Ovary (tissue), 9 donors: ENCODE measurements around the gene NAB1. TPM values are rescaled to one million over a fixed set of nuclear protein-coding genes. Genes with fewer than 3 reads are reported as not detected.
"Not testable (repeated sequence)": the region's sequence is repeated elsewhere in the genome, so short reads cannot be mapped to it uniquely, and the experiment has no call there.

ENCODE experiments used
- DNase-seq, 5 donors: peaks; one replicate each; pipeline ENCODE4 v3.0.0-alpha.2; 2019 to 2020
- H3K27ac ChIP-seq, 2 donors: fragments of 200-600 bp; one replicate each; pipeline versions ENCODE4 v1.5.1 to v1.8.0; 2019 to 2022
- H3K27me3 ChIP-seq: fragments of 200-600 bp; one replicate; pipeline ENCODE4 v1.8.0; 2022
- H3K36me3 ChIP-seq: fragments of 200-600 bp; sonication (generic); one replicate; pipeline ENCODE4 v1.5.1; 2019
- H3K4me1 ChIP-seq: one replicate; pipeline ENCODE4 v1.8.1; 2013; ENCODE audit warnings: mild to moderate bottlenecking, moderate library complexity; ENCODE audit not compliant: insufficient read depth
- H3K4me3 ChIP-seq: fragments of 200-600 bp; sonication (generic); one replicate; pipeline ENCODE4 v1.5.1; 2017
- H3K9me3 ChIP-seq, 2 donors: fragments of 200-600 bp in 1 of 2; sonication (generic) in 1 of 2; one replicate each; pipeline versions ENCODE4 v1.5.1 to v1.8.1; 2013 to 2019; ENCODE audit warnings: mild to moderate bottlenecking in 1 of 2, moderate library complexity in 1 of 2
- EP300 ChIP-seq: sonication (generic); formaldehyde crosslinking; IDR thresholded peaks from one replicate; pipeline ENCODE4 v1.6.1; 2017; ENCODE audit warnings: antibody characterized with exemption
- POLR2A ChIP-seq: fragments of 450-650 bp; IDR thresholded peaks from one replicate; pipeline ENCODE4 v1.6.1; 2017; ENCODE audit warnings: antibody characterized with exemption, mild to moderate bottlenecking, moderate library complexity
- WGBS, 3 donors: extraction: QIAGEN DNeasy Blood & Tissue Kit in 1 of 3; methylation state at CpG; one replicate each; pipeline versions ENCODE4 v1.1.5 to v1.1.7; 2013 to 2017; 5-methylcytosine and 5-hydroxymethylcytosine counted together
- intact Hi-C, 4 donors: fragments of 100-400 bp; cut with DNase I; formaldehyde crosslinking; loops; one replicate each; pipeline versions ENCODE4 v1.11.0 to v1.15.1; 2022 to 2023
- polyA plus RNA-seq, 2 donors: library from polyadenylated mRNA; stranded (reverse); fragments of 200-250 nt in 1 of 2; fragments of 350-450 nt in 1 of 2; fragmentation: Illumina TruSeq in 1 of 2; extraction: RNeasy Lipid Tissue Mini Kit (QIAGEN cat#74804) in 1 of 2; gene quantifications; one replicate each; pipeline ENCODE4 v1.2.3, GENCODE V29; 2013 to 2014
- total RNA-seq, 7 donors: library from RNA; depleted of rRNA in 2 of 7; stranded (reverse); fragments of >200 nt in 2 of 7; fragmentation: NEBNext Ultra II Directional in 3 of 7; extraction: Animal tissue kit (Norgen Biotek cat#: 25700) in 3 of 7; gene quantifications; one replicate each; pipeline versions ENCODE4 v1.1.0 to v1.2.4, GENCODE V29; 2016 to 2023
- TF ChIP-seq, protein P1 (sequence below), 3 donors: fragments of 450-650 bp in 2 of 3; fragments of 200-600 bp in 1 of 3; IDR thresholded peaks; one replicate each; pipeline versions ENCODE4 v1.5.1 to v1.8.0; 2016 to 2022; ENCODE audit warnings: antibody characterized with exemption in 3 of 3, mild to moderate bottlenecking in 1 of 3
- donor health status: DM: no; HTN: no; CAD: no; lungs with moderate emphysema.
- donor health status: DM: no; HTN: no; CAD: no.
- donor health status: Bipolar disorder and iron deficiency.
- donor health status: DM: yes; HTN: yes; CAD: no.
- donor health status: DM: no; HTN: no; CAD: no.
- donor health status: DM: yes; HTN: yes; CAD: no.

Gene NAB1
- total and polyA plus RNA-seq, 9 donors = 17.5 to 53.7 (median 39.8) TPM

DNA sequence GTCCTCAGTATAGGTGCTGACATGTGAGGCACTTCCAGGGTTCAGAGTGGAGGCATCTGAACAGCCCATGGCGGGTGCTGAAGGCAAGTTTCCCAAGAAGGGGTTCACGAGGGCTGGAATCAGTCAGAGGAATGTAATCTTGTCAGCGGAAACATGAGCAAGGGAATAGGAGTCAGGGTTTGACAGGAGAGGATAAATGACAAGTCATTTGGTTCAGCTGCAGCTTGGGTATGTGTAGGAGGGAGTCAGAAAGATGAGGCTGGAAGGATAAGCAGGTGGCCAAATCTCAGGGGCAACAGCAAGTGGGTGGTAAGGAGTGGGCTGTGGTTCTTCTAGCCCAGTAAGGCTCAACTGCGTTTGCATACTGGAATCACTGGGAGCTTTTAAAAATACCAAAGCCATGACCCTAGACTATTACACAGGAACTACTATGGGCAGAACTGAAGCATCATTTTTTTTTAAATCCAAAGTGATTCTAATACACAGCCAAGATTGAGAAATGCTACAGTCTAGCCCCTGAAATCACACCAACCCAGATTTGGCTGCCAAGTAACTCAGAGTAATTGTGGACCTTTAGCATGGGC, 41.8 kb upstream of the NAB1 start:
- DNase-seq = no peak

DNA sequence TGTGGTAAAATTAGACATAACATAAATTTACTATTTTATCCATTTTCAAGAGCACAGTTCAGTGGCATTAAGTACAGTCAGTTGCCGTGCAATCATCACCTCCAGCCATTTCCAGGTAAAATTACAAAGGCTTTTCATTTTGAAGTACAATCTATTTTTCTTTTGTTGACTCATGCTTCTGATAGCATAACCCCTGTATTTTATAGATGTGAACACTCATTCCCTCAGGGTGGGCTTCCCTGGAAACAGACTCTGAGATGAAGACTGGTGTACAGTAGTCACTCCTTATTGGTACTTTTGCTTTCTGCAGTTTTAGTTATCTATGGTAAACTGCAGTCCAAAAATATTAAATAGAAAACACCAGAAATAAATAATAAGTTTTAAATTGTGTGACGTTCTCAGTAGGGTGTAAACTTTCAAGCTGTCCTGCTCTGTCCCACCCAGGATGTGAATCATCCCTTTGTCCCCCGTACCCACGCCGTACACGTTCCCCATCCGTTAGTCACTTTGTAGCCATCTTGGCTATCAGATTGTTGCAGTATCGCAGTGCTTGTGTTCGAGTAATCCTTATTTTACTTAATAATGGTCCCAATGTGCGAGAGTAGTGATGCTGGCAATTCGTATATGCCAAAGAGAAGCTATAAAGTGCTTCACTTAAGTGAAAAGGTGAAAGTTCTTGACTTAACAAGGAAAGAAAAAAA, 41.1 kb upstream of the NAB1 start:
- DNase-seq = no peak
- H3K27ac ChIP-seq = no peak overlapping the region
- TF ChIP-seq EP300 (no peak), POLR2A (no peak)
- TF ChIP-seq, protein P1, sequence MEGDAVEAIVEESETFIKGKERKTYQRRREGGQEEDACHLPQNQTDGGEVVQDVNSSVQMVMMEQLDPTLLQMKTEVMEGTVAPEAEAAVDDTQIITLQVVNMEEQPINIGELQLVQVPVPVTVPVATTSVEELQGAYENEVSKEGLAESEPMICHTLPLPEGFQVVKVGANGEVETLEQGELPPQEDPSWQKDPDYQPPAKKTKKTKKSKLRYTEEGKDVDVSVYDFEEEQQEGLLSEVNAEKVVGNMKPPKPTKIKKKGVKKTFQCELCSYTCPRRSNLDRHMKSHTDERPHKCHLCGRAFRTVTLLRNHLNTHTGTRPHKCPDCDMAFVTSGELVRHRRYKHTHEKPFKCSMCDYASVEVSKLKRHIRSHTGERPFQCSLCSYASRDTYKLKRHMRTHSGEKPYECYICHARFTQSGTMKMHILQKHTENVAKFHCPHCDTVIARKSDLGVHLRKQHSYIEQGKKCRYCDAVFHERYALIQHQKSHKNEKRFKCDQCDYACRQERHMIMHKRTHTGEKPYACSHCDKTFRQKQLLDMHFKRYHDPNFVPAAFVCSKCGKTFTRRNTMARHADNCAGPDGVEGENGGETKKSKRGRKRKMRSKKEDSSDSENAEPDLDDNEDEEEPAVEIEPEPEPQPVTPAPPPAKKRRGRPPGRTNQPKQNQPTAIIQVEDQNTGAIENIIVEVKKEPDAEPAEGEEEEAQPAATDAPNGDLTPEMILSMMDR (IDR thresholded peaks at IDR 0.05) = no peak
- intact Hi-C loops = no loop called here
- H3K4me3 ChIP-seq = no peak overlapping the region
- no peaks in the 10 kb centered on the region for H3K36me3 ChIP-seq
- H3K4me1 ChIP-seq = no peaks in the 10 kb centered on the region
- H3K27me3 ChIP-seq = no peaks in the 10 kb centered on the region
- no peaks in the 10 kb centered on the region for H3K9me3 ChIP-seq
- WGBS, 3 donors = 76 to 80% (median 77%) methylated on average over 11 of the region's 11 CpGs

More for the DNA sequence above, 41.8 kb upstream of the NAB1 start:
- no peaks in the 10 kb centered on the region for H3K9me3 ChIP-seq
- 39 to 44% (median 44%) methylated on average over 4 of the region's 4 CpGs for WGBS, 3 donors
- no peak overlapping the region for H3K27ac ChIP-seq
- no peak overlapping the region for H3K4me3 ChIP-seq
- TF ChIP-seq, protein P1 (IDR thresholded peaks at IDR 0.05) = no peak
- no peak for TF ChIP-seq POLR2A
- no peak for TF ChIP-seq EP300
- H3K4me1 ChIP-seq = no peaks in the 10 kb centered on the region
- no peaks in the 10 kb centered on the region for H3K36me3 ChIP-seq
- no peaks in the 10 kb centered on the region for H3K27me3 ChIP-seq
- intact Hi-C loops = no loop called here

DNA sequence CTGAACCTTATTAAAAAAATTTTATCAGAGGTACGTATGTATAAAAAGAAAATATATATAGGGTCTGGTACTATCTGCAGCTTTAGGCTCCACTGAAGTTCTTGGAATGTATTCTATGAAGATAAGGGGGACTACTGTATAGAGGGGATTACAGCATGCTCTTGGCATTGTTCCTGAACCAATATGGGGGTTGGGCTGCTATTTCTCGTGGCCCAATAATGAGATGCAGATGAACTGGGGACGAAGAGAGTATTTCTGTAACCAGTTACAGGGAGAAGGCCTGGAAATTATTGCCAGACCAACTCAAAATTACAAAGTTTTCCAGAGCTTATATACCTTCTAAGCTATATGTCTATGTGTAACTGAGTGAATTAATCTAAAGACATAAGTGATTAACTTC, 40.0 kb upstream of the NAB1 start:
- H3K4me1 ChIP-seq, H3K36me3 ChIP-seq, intact Hi-C loops, H3K27ac ChIP-seq, H3K27me3 ChIP-seq, H3K4me3 ChIP-seq, H3K9me3 ChIP-seq, DNase-seq: not testable (repeated sequence)
- 83 to 89% (median 85%) methylated on average over 3 of the region's 3 CpGs for WGBS, 3 donors

DNA sequence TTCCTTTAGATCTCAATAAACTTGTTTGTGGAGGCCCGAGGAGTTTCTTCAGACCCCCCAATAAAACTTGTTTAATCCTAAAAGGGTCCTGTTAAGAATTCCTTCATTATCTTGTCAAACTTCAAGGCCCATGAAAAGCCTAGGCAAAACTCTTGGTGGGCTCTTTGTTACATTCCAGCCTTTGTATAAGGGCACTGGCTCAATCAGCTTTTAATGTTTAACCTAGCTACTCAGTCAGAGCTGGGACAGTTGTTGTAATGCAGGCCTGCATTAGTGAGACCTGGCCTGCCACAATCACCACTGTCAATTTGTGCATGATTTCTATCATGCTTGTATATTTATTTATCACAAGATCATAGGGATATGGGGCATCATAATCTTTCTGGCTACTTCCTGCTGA, 39.5 kb upstream of the NAB1 start:
- H3K36me3 ChIP-seq, H3K4me3 ChIP-seq, H3K27me3 ChIP-seq, H3K27ac ChIP-seq, intact Hi-C loops, DNase-seq, H3K9me3 ChIP-seq, H3K4me1 ChIP-seq: not testable (repeated sequence)
- 83 to 87% (median 84%) methylated on average over 1 of the region's 1 CpG for WGBS, 3 donors

DNA sequence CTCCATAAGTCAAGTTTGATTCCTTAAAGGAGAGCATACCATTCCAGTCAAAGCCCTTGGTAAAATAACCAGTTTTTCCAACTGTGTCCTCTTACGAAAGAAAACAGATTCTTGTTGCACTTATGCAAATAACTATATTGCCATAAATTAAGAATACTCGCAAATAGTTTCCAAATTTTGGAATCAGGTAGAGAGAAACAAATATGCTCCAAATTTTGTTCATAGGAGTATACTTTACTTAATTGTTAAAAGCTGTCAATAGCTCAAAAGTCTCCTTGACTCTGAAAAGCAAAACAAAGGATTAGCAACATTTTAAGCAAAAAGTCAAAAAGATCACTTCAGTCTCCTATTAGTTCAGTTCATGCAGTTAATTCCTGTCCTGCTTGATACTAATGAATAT, 38.4 kb upstream of the NAB1 start:
- H3K27ac ChIP-seq, H3K9me3 ChIP-seq, DNase-seq, H3K4me3 ChIP-seq, H3K36me3 ChIP-seq, H3K4me1 ChIP-seq, intact Hi-C loops, H3K27me3 ChIP-seq: not testable (repeated sequence)
- WGBS, 3 donors = 95 to 97% (median 95%) methylated on average over 2 of the region's 2 CpGs

DNA sequence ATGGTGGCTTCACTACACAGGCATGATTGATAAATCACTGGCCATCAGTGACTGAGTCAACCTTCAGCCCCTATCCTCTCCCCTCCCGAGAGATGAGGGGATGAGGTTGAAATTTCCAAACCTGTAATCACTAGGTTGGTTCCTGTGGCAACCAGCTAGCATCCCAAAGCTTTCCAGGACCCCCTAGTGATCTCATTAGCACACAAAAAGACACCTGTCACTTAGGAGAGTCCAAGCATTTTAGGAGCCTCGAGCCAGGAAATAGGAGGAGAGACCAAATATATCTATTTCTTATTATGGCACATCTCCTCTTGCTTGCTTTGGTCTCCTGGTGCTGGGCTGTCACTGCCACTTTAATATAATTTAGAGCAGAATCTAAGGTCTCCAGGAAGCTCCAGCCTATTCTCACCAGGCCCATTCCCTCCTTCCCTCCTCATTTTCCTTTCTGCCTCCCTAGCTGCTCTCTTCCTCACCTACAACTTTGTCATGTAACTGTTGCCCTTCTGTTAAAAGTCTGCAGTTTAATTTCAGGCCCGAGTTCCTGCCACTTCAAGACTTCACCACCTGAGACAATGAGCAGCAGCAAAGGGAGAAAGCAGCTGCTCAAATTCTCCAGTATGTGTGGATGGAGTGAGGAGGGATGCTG, 33.2 kb upstream of the NAB1 start:
- Histone ChIP-seq H3K4me1 (no peaks in the 10 kb centered on the region), H3K27me3 (no peaks in the 10 kb centered on the region), H3K36me3 (no peaks in the 10 kb centered on the region), H3K27ac (no peak overlapping the region), H3K9me3 (no peaks in the 10 kb centered on the region), H3K4me3 (no peak overlapping the region)
- DNase-seq = no peak
- 56 to 62% (median 58%) methylated on average over 3 of the region's 3 CpGs for WGBS, 3 donors
- TF ChIP-seq EP300 (no peak), POLR2A (no peak)
- TF ChIP-seq, protein P1 (IDR thresholded peaks at IDR 0.05) = no peak
- intact Hi-C loops = no loop called here
